SH-SY5Y (cell line): Measurements from ENCODE around the gene NCBP2L.

Experiments
- GATA2 ChIP-seq: IDR thresholded peaks from 2 replicates; pipeline ENCODE4 v1.6.1; 2011; ENCODE audit warnings: mild to moderate bottlenecking, low read depth, low read length
- GATA3 ChIP-seq: IDR thresholded peaks from 2 replicates; pipeline ENCODE4 v1.6.1; 2011; ENCODE audit warnings: low read depth, mild to moderate bottlenecking, low read length, moderate library complexity

- no peak for TF ChIP-seq GATA3
- TF ChIP-seq GATA2: no peak
Measured at GRCh38 chrX:107773206-107773605, 4.3 kb upstream of the NCBP2L start.
